Fibroblast of lung (primary cell): Measurements from ENCODE around the gene TRMT44. TPM values are rescaled to one million over a fixed set of nuclear protein-coding genes. Genes with fewer than 3 reads are reported as not detected.

Experiments
- DNase-seq, 2 donors: peaks; one replicate each; pipeline versions ENCODE4 v3.0.0 to v3.0.0-alpha.2; 2010; ENCODE audit warnings: low read depth in 2 of 2
- H2AFZ ChIP-seq: 2 replicates; pipeline ENCODE4 v1.5.1; 2012; ENCODE audit warnings: low read length, control low read depth, inconsistent platforms
- H3K27ac ChIP-seq: 2 replicates; pipeline ENCODE4 v1.5.1; 2011; ENCODE audit warnings: low read length, control low read depth; ENCODE audit not compliant: insufficient read depth
- H3K27me3 ChIP-seq: 2 replicates; pipeline ENCODE4 v1.5.1; 2011; ENCODE audit warnings: mild to moderate bottlenecking, low read length; ENCODE audit not compliant: control insufficient read depth, insufficient read depth
- H3K36me3 ChIP-seq: 2 replicates; pipeline ENCODE4 v1.5.1; 2011; ENCODE audit warnings: low read length; ENCODE audit not compliant: control insufficient read depth, insufficient read depth
- H3K4me1 ChIP-seq: 2 replicates; pipeline ENCODE4 v1.5.1; 2011; ENCODE audit warnings: low read length; ENCODE audit not compliant: control insufficient read depth, insufficient read depth; ENCODE audit errors: extremely low read depth
- H3K4me2 ChIP-seq: 2 replicates; pipeline ENCODE4 v1.5.1; 2011; ENCODE audit warnings: low read length, control low read depth; ENCODE audit not compliant: insufficient read depth; ENCODE audit errors: extremely low read depth
- H3K4me3 ChIP-seq, 4 experiments: fragments of 200-600 bp in 1 of 4; sonication (generic) in 1 of 4; replicated peaks in 1 of 4; 2 replicates each; pipeline ENCODE4 v1.5.1; 2011 to 2016; ENCODE audit warnings: low read length in 4 of 4, low read depth in 3 of 4, mild to moderate bottlenecking in 3 of 4, control low read depth in 2 of 4, inconsistent platforms in 1 of 4, mixed read lengths in 1 of 4; ENCODE audit not compliant: insufficient read depth in 1 of 4; ENCODE audit errors: control extremely low read depth in 1 of 4
- H3K79me2 ChIP-seq: 2 replicates; pipeline ENCODE4 v1.5.1; 2012; ENCODE audit warnings: mild to moderate bottlenecking, low read length, inconsistent platforms; ENCODE audit not compliant: control insufficient read depth, insufficient read depth
- H3K9ac ChIP-seq: 2 replicates; pipeline ENCODE4 v1.5.1; 2011; ENCODE audit warnings: mild to moderate bottlenecking, low read length, control low read depth; ENCODE audit not compliant: insufficient read depth
- H3K9me3 ChIP-seq: 2 replicates; pipeline ENCODE4 v1.5.1; 2012; ENCODE audit warnings: low read depth, low read length; ENCODE audit not compliant: control insufficient read depth, insufficient read depth
- H4K20me1 ChIP-seq: 2 replicates; pipeline ENCODE4 v1.5.1; 2011; ENCODE audit warnings: low read length; ENCODE audit not compliant: control insufficient read depth, insufficient read depth; ENCODE audit errors: extremely low read depth
- EZH2 ChIP-seq: IDR thresholded peaks from 2 replicates; pipeline ENCODE4 v1.5.1; 2012; ENCODE audit warnings: low read length, control low read depth, mild to moderate bottlenecking; ENCODE audit errors: missing control alignments
- polyA plus RNA-seq, 2 donors: library from polyadenylated mRNA; depleted of rRNA in 1 of 2; stranded (reverse) in 1 of 2; unstranded in 1 of 2; fragments of >200 nt; gene quantifications; 2 replicates each; pipeline ENCODE4 v1.2.1, GENCODE V29; 2011 to 2012; ENCODE audit warnings: missing spikeins in 1 of 2
- total RNA-seq: library from RNA; depleted of rRNA; stranded (reverse); fragments of >200 nt; gene quantifications from 2 replicates; pipeline ENCODE4 v1.2.1, GENCODE V29; 2014
- TF ChIP-seq, protein P1 (sequence below), 2 donors: IDR thresholded peaks in 1 of 2; conservative IDR thresholded peaks in 1 of 2; 1 replicate in 1 of 2; 2 replicates in 1 of 2; pipeline ENCODE4 v1.5.1; 2011 to 2012; ENCODE audit warnings: low read length in 2 of 2, control low read depth in 1 of 2, inconsistent platforms in 1 of 2, low read depth in 1 of 2, mild to moderate bottlenecking in 1 of 2

The TRMT44 gene
- total and polyA plus RNA-seq, 2 donors (not counting 1 experiment from before 2014, with no cell fraction given), result 6.5 to 14.0 TPM

GRCh38 chr4:8524595-8525382 is 84.2 kb downstream of the TRMT44 start:
- H3K36me3 ChIP-seq, result no peaks in the 10 kb centered on the region
- no peak overlapping the region for H3K4me3 ChIP-seq
- TF ChIP-seq, protein P1, sequence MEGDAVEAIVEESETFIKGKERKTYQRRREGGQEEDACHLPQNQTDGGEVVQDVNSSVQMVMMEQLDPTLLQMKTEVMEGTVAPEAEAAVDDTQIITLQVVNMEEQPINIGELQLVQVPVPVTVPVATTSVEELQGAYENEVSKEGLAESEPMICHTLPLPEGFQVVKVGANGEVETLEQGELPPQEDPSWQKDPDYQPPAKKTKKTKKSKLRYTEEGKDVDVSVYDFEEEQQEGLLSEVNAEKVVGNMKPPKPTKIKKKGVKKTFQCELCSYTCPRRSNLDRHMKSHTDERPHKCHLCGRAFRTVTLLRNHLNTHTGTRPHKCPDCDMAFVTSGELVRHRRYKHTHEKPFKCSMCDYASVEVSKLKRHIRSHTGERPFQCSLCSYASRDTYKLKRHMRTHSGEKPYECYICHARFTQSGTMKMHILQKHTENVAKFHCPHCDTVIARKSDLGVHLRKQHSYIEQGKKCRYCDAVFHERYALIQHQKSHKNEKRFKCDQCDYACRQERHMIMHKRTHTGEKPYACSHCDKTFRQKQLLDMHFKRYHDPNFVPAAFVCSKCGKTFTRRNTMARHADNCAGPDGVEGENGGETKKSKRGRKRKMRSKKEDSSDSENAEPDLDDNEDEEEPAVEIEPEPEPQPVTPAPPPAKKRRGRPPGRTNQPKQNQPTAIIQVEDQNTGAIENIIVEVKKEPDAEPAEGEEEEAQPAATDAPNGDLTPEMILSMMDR (conservative IDR thresholded peaks at IDR 0.05 in 1 of 2, IDR thresholded peaks at IDR 0.05 in 1 of 2; ENCODE audit: low read depth in 1 of 2, low read length in 2 of 2), result no peak
- TF ChIP-seq EZH2, result no peak
- no peak overlapping the region for H3K9ac ChIP-seq
- H3K27ac ChIP-seq, result peak overlapping the region; percentile 55
- DNase-seq, result no peak
- H3K79me2 ChIP-seq, result no peaks in the 10 kb centered on the region
- H2AFZ ChIP-seq, result no peak overlapping the region
- H3K4me1 ChIP-seq, result peaks cover 18% of the 10 kb centered on the region
- H3K9me3 ChIP-seq, result no peaks in the 10 kb centered on the region
- H3K4me2 ChIP-seq, result peak overlapping the region; percentile 18
- H4K20me1 ChIP-seq, result no peaks in the 10 kb centered on the region
- no peaks in the 10 kb centered on the region for H3K27me3 ChIP-seq

- DNase-seq, result peak; percentile 23 to 57
- Histone ChIP-seq H3K4me3 (no peak overlapping the region), H3K4me2 (peak overlapping the region; percentile 18), H3K9ac (no peak overlapping the region), H4K20me1 (no peaks in the 10 kb centered on the region), H3K27ac (peak overlapping the region; percentile 55), H3K4me1 (peaks cover 18% of the 10 kb centered on the region), H3K36me3 (no peaks in the 10 kb centered on the region), H3K79me2 (no peaks in the 10 kb centered on the region), H3K9me3 (no peaks in the 10 kb centered on the region), H2AFZ (no peak overlapping the region), H3K27me3 (no peaks in the 10 kb centered on the region)
- TF ChIP-seq, protein P1 (conservative IDR thresholded peaks at IDR 0.05 in 1 of 2, IDR thresholded peaks at IDR 0.05 in 1 of 2; ENCODE audit: low read depth in 1 of 2, low read length in 2 of 2), result no peak
- TF ChIP-seq EZH2, result no peak
Observed at GRCh38 chr4:8525383-8526120, 85.0 kb downstream of the TRMT44 start.

Other genes with a start within 250 kb of the TRMT44 start
- 3.9 and 11.6 TPM in 2 replicates for gene SH3TC1, start 241.5 kb upstream of the TRMT44 start, total RNA-seq
- 0.67 and 3.3 TPM in 2 replicates for gene SH3TC1, start 241.5 kb upstream of the TRMT44 start, polyA plus RNA-seq
- 2.6 and 2.8 TPM in 2 replicates for gene HTRA3, start 171.0 kb upstream of the TRMT44 start, total RNA-seq
- gene HTRA3, start 171.0 kb upstream of the TRMT44 start, polyA plus RNA-seq, result 1.0 and 3.5 TPM in 2 replicates
- gene ACOX3, start 54 bp upstream of the TRMT44 start, total RNA-seq, result 21.6 and 23.8 TPM in 2 replicates
- gene ACOX3, start 54 bp upstream of the TRMT44 start, polyA plus RNA-seq, result 6.8 and 8.3 TPM in 2 replicates
- 0.33 and 1.0 TPM in 2 replicates for gene GPR78, start 139.6 kb downstream of the TRMT44 start, total RNA-seq
- gene GPR78, start 139.6 kb downstream of the TRMT44 start, polyA plus RNA-seq, result 0.20 TPM in 1 of 2 replicates, not detected in the other
- 7.1 and 20.8 TPM in 2 replicates for gene CPZ, start 152.0 kb downstream of the TRMT44 start, total RNA-seq
- gene CPZ, start 152.0 kb downstream of the TRMT44 start, polyA plus RNA-seq, result 1.0 and 24.4 TPM in 2 replicates